HFFc6 (cell line): ENCODE data around the gene SRBD1. TPM values are rescaled to one million over a fixed set of nuclear protein-coding genes. Genes with fewer than 3 reads are reported as not detected.

Experiments
- DNase-seq: peaks from one replicate; pipeline ENCODE4 v3.0.0-alpha.2; 2018
- H3K27ac Mint-ChIP-seq: 2 replicates; pipeline ENCODE4 v1.8.0; 2020; ENCODE audit warnings: mild to moderate bottlenecking, mixed read lengths
- H3K27me3 Mint-ChIP-seq: 2 replicates; pipeline ENCODE4 v1.8.0; 2021; ENCODE audit warnings: mild to moderate bottlenecking, moderate library complexity, mixed read lengths; ENCODE audit not compliant: insufficient read depth
- H3K36me3 Mint-ChIP-seq: 2 replicates; pipeline ENCODE4 v1.8.0; 2021; ENCODE audit warnings: low read depth, mixed read lengths
- H3K4me1 Mint-ChIP-seq: 2 replicates; pipeline ENCODE4 v1.8.0; 2020; ENCODE audit warnings: low read depth, mixed read lengths
- H3K4me3 Mint-ChIP-seq: 2 replicates; pipeline ENCODE4 v1.8.0; 2020; ENCODE audit warnings: mild to moderate bottlenecking, moderate library complexity, mixed read lengths
- H3K9me3 Mint-ChIP-seq: 2 replicates; pipeline ENCODE4 v1.8.0; 2020; ENCODE audit warnings: mild to moderate bottlenecking, mixed read lengths
- CTCF ChIP-seq: fragments of 200-600 bp; sonication (generic); IDR thresholded peaks from 2 replicates; pipeline ENCODE4 v1.5.0; 2021; ENCODE audit warnings: antibody characterized with exemption, mild to moderate bottlenecking
- long read RNA-seq: library from polyadenylated mRNA; unstranded; transcript quantifications from one replicate; pipeline ENCODE4 v2.0.0, GENCODE V29; 2019
- total RNA-seq, 6 experiments: library from RNA; stranded (reverse); fragmentation: NEBNext Ultra II Directional; extraction: Animal tissue kit (Norgen Biotek cat#: 25700); gene quantifications; 2 replicates in 1 of 6; 3 replicates in 5 of 6; pipeline ENCODE4 v1.2.3, GENCODE V29; 2021

SRBD1 gene
- total RNA-seq, result 10 to 100 TPM in 5 of 6 experiments, 1 to 10 TPM in 1; 9.5 to 13.6 (median 12.4) TPM
- long read RNA-seq, transcript SRBD1-201 (21 exons, 3,681 nt), result major isoform, 5 of 9 reads
- long read RNA-seq, partial matches to known transcripts, result 4 of 9 reads
- long read RNA-seq, other reads (novel, unspliced or antisense), result 0 of 9 reads

- H3K4me1 Mint-ChIP-seq, result peaks cover 35% of the 10 kb centered on the region
Observed at GRCh38 chr2:45611020-45611859, at the start of gene SRBD1. Gene SRBD1, minus strand, starts transcription at chr2:45611267. Its CDS starts 5,826 bp downstream, at chr2:45605441.

GRCh38 chr2:45654250-45654649 is 43.2 kb upstream of the SRBD1 start:
- H3K36me3 Mint-ChIP-seq, result no peaks in the 10 kb centered on the region
- peaks cover 30% of the 10 kb centered on the region for H3K4me1 Mint-ChIP-seq
- TF ChIP-seq CTCF, result no peak
- H3K27ac Mint-ChIP-seq, result no peak overlapping the region
- no peaks in the 10 kb centered on the region for H3K9me3 Mint-ChIP-seq
- DNase-seq, result no peak
- peaks cover 3% of the 10 kb centered on the region for H3K27me3 Mint-ChIP-seq
- H3K4me3 Mint-ChIP-seq, result peak overlapping the region; percentile 98; the same call in 1 of the 2 replicates

More at GRCh38 chr2:45611020-45611859, at the start of gene SRBD1:
- H3K9me3 Mint-ChIP-seq, result no peaks in the 10 kb centered on the region
- H3K4me3 Mint-ChIP-seq, result peak within 1 kb of the TSS; percentile 97
- TF ChIP-seq CTCF, result no peak
- no peaks in the 10 kb centered on the region for H3K36me3 Mint-ChIP-seq
- H3K27ac Mint-ChIP-seq, result peak within 1 kb of the TSS; percentile 95
- peak; percentile 91 for DNase-seq
- H3K27me3 Mint-ChIP-seq, result no peaks in the 10 kb centered on the region; the same call in none of the 2 replicates

- DNase-seq, result no peak
- peak overlapping the region; percentile 85; the same call in 1 of the 2 replicates for H3K27ac Mint-ChIP-seq
- H3K4me3 Mint-ChIP-seq, result peak overlapping the region; percentile 98
- no peaks in the 10 kb centered on the region for H3K36me3 Mint-ChIP-seq
- TF ChIP-seq CTCF, result no peak
- H3K9me3 Mint-ChIP-seq, result no peaks in the 10 kb centered on the region
- H3K4me1 Mint-ChIP-seq, result peaks cover 32% of the 10 kb centered on the region
- peaks cover 3% of the 10 kb centered on the region for H3K27me3 Mint-ChIP-seq
Observed at GRCh38 chr2:45653122-45653913, 42.3 kb upstream of the SRBD1 start.

GRCh38 chr2:45652090-45653031 is 41.3 kb upstream of the SRBD1 start:
- Mint-ChIP-seq H3K4me3 (peak overlapping the region; percentile 98), H3K9me3 (no peaks in the 10 kb centered on the region), H3K27ac (peak overlapping the region; percentile 85), H3K36me3 (no peaks in the 10 kb centered on the region), H3K4me1 (peaks cover 32% of the 10 kb centered on the region), H3K27me3 (peaks cover 3% of the 10 kb centered on the region)
- no peak for TF ChIP-seq CTCF
- peak; percentile 34 for DNase-seq
